ENCODE results near the gene ALAD.
"Not testable (repeated sequence)": the region's sequence is repeated elsewhere in the genome, so short reads cannot be mapped to it uniquely, and the experiment has no call there.

ALAD gene

GRCh38 chr9:113401027-113401792 is at the start of gene ALAD:
Gene ALAD (minus strand): TSS chr9:113401284. CDS start chr9:113393559, 7,725 bp downstream.
- peak; percentile 99 for DNase-seq (ENCODE audit: low spot score)

GRCh38 chr9:113449376-113449775 is 48.3 kb upstream of the ALAD start:
- no peak for DNase-seq (ENCODE audit: low spot score)

- peak; percentile 80 for DNase-seq (ENCODE audit: low spot score)
These were observed 45.2 kb upstream of the ALAD start for GRCh38 chr9:113446323-113446740.

- DNase-seq (ENCODE audit: low spot score) = no peak
These were observed 43.7 kb upstream of the ALAD start for GRCh38 chr9:113444736-113445135.

- not testable (repeated sequence) for DNase-seq (ENCODE audit: low spot score)
These were observed 36.6 kb upstream of the ALAD start for GRCh38 chr9:113437716-113438115.

- no peak for DNase-seq (ENCODE audit: low spot score)
These were observed 35.8 kb upstream of the ALAD start for GRCh38 chr9:113436728-113437515.

- no peak for DNase-seq (ENCODE audit: low spot score)
These were observed 30.1 kb upstream of the ALAD start for GRCh38 chr9:113431191-113431590.

- no peak for DNase-seq (ENCODE audit: low spot score)
These were observed 27.1 kb upstream of the ALAD start for GRCh38 chr9:113428062-113428615.

GRCh38 chr9:113427629-113428028 is 26.5 kb upstream of the ALAD start:
- DNase-seq (ENCODE audit: low spot score) = no peak

GRCh38 chr9:113426701-113427100 is 25.6 kb upstream of the ALAD start:
- DNase-seq (ENCODE audit: low spot score) = no peak

- no peak for DNase-seq (ENCODE audit: low spot score)
These were observed 24.0 kb upstream of the ALAD start for GRCh38 chr9:113425072-113425471.

- no peak for DNase-seq (ENCODE audit: low spot score)
These were observed 20.6 kb upstream of the ALAD start for GRCh38 chr9:113421726-113422125.

GRCh38 chr9:113417370-113417769 is 16.3 kb upstream of the ALAD start:
- DNase-seq (ENCODE audit: low spot score) = no peak

- DNase-seq (ENCODE audit: low spot score) = peak; percentile 37
These were observed 15.2 kb upstream of the ALAD start for GRCh38 chr9:113416149-113416721.

GRCh38 chr9:113410207-113410864 is 9.3 kb upstream of the ALAD start, which contains the start of the genes C9orf43 and POLE3:
Gene C9orf43 (plus strand): TSS chr9:113410747. CDS start chr9:113413494, 2,747 bp downstream.
Gene POLE3 (minus strand): TSS chr9:113410675. CDS start chr9:113410293, 382 bp downstream.
- DNase-seq (ENCODE audit: low spot score) = peak; percentile 89

- no peak for DNase-seq (ENCODE audit: low spot score)
These were observed 8.8 kb upstream of the ALAD start for GRCh38 chr9:113409883-113410206.

- DNase-seq (ENCODE audit: low spot score) = no peak
These were observed 8.4 kb upstream of the ALAD start for GRCh38 chr9:113409481-113409880.

- DNase-seq (ENCODE audit: low spot score) = peak; percentile 74
These were observed 5.9 kb upstream of the ALAD start for GRCh38 chr9:113406873-113407511.

GRCh38 chr9:113406353-113406752 is 5.3 kb upstream of the ALAD start:
- not testable (repeated sequence) for DNase-seq (ENCODE audit: low spot score)

- DNase-seq (ENCODE audit: low spot score) = peak; percentile 30
These were observed 2.6 kb upstream of the ALAD start for GRCh38 chr9:113403646-113404045.

- DNase-seq (ENCODE audit: low spot score) = no peak
These were observed 1.4 kb downstream of the ALAD start for GRCh38 chr9:113399646-113400200.

All from pons (tissue), 1 donor.